PFSK-1 (cell line): Measurements from ENCODE around the gene ENC1.

Experiments used
- SIN3A ChIP-seq: IDR thresholded peaks from 2 replicates; pipeline ENCODE4 v1.6.1; 2012; ENCODE audit warnings: mild to moderate bottlenecking, low read length, moderate library complexity, borderline replicate concordance; ENCODE audit not compliant: insufficient read depth
- TAF1 ChIP-seq: IDR thresholded peaks from 2 replicates; pipeline ENCODE4 v1.6.1; 2012; ENCODE audit warnings: low read length, control low read depth, borderline replicate concordance; ENCODE audit not compliant: insufficient read depth
- TF ChIP-seq, protein P1 (sequence below), 2 experiments: IDR thresholded peaks; 2 replicates each; pipeline versions ENCODE4 v1.6.1 to v1.8.0; 2011 to 2012; ENCODE audit warnings: low read depth in 2 of 2, low read length in 2 of 2, control low read depth in 1 of 2, inconsistent platforms in 1 of 2, mild to moderate bottlenecking in 1 of 2, moderate library complexity in 1 of 2; ENCODE audit not compliant: insufficient read depth in 1 of 2

GRCh38 chr5:74624501-74624900 lies 16.0 kb downstream of the ENC1 start:
- TF ChIP-seq SIN3A = no peak
- TF ChIP-seq, protein P1, sequence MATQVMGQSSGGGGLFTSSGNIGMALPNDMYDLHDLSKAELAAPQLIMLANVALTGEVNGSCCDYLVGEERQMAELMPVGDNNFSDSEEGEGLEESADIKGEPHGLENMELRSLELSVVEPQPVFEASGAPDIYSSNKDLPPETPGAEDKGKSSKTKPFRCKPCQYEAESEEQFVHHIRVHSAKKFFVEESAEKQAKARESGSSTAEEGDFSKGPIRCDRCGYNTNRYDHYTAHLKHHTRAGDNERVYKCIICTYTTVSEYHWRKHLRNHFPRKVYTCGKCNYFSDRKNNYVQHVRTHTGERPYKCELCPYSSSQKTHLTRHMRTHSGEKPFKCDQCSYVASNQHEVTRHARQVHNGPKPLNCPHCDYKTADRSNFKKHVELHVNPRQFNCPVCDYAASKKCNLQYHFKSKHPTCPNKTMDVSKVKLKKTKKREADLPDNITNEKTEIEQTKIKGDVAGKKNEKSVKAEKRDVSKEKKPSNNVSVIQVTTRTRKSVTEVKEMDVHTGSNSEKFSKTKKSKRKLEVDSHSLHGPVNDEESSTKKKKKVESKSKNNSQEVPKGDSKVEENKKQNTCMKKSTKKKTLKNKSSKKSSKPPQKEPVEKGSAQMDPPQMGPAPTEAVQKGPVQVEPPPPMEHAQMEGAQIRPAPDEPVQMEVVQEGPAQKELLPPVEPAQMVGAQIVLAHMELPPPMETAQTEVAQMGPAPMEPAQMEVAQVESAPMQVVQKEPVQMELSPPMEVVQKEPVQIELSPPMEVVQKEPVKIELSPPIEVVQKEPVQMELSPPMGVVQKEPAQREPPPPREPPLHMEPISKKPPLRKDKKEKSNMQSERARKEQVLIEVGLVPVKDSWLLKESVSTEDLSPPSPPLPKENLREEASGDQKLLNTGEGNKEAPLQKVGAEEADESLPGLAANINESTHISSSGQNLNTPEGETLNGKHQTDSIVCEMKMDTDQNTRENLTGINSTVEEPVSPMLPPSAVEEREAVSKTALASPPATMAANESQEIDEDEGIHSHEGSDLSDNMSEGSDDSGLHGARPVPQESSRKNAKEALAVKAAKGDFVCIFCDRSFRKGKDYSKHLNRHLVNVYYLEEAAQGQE (IDR thresholded peaks at IDR 0.05; ENCODE audit: insufficient read depth in 1 of 2, low read depth in 2 of 2, low read length in 2 of 2) = no peak
- TF ChIP-seq TAF1 = no peak
